Measurements from ENCODE around the gene MAPK1.
A peak's percentile ranks its signal among the peaks of the same experiment; 100 is the strongest.
"Not testable (repeated sequence)": the region's sequence is repeated elsewhere in the genome, so short reads cannot be mapped to it uniquely, and the experiment has no call there.

MAPK1 gene

GRCh38 chr22:21731503-21731902, 135.9 kb downstream of the MAPK1 start:
- no peak for TF ChIP-seq CTCF (IDR thresholded peaks at IDR 0.05; ENCODE audit: low read depth, low read length)
- DNase-seq (ENCODE audit: low read depth in 2 of 2), result no peak
- no peak overlapping the region for H3K4me3 ChIP-seq (replicated peaks in 1 of 2; ENCODE audit: low read depth in 2 of 2, low read length in 2 of 2)

DNA sequence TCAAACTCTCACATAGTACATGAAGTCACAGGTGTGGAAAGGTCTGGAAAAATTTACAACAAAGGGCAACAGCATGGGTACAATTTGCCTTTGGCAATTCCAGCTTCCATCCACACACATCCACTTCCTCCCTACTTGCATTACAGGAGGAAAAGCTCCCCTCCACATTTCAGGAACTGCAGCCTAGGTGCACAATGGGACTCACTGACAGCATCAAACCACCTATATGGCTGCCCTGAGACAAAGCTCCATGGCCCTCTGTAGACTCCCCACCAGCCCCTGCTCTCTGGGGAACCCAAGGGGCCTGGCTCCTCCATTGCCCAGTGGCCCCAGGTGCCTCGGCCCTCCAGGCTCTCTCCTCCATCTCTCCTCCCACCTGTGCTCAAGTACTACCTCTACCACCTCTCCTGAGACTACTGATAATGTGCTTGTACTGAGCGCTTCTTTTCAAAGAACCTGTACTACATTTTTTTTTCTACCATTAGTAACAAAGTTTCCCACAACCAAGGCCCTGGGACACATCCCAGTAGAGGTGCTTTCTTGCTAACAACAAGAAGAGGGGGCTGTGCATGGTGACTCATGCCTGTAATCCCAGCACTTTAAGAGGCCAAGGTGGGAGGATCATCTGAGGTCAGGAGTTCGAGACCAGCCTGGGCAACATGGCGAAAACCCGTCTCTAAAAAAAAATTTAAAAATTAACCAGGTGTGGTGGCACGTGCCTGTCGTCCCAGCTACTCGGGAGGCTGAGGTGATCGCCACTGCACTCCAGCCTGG, 136.7 kb downstream of the MAPK1 start:
- H3K4me3 ChIP-seq (replicated peaks in 1 of 2; ENCODE audit: low read depth in 2 of 2, low read length in 2 of 2), result no peak overlapping the region
- no peak for DNase-seq (ENCODE audit: low read depth in 2 of 2)
- TF ChIP-seq CTCF (IDR thresholded peaks at IDR 0.05; ENCODE audit: low read depth, low read length), result no peak

GRCh38 chr22:21729184-21729583, 138.3 kb downstream of the MAPK1 start:
- not testable (repeated sequence) for DNase-seq (ENCODE audit: low read depth in 2 of 2); H3K4me3 ChIP-seq (replicated peaks in 1 of 2; ENCODE audit: low read depth in 2 of 2, low read length in 2 of 2)

DNA sequence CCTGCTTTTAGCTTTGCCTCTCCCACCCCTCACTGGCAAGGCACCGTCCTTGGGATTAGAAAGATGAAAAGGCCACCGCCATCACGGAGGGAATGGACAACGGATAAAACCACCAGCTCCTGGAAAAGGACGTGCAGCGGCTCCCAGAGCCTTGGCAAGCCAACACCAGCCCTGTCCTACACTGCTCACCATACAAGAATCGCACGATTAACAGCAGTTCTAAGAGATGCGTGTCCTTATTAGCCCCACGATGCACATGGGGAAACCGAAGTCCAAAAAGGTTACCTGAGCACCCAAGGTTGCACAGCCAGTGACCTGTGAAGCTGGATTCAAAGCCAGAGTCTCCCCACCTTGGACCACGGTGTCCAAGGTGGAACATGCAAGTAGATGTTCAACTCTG, 139.2 kb downstream of the MAPK1 start:
- no peak overlapping the region for H3K4me3 ChIP-seq (replicated peaks in 1 of 2; ENCODE audit: low read depth in 2 of 2, low read length in 2 of 2)
- no peak for TF ChIP-seq CTCF (IDR thresholded peaks at IDR 0.05; ENCODE audit: low read depth, low read length)
- DNase-seq (ENCODE audit: low read depth in 2 of 2), result no peak

DNA sequence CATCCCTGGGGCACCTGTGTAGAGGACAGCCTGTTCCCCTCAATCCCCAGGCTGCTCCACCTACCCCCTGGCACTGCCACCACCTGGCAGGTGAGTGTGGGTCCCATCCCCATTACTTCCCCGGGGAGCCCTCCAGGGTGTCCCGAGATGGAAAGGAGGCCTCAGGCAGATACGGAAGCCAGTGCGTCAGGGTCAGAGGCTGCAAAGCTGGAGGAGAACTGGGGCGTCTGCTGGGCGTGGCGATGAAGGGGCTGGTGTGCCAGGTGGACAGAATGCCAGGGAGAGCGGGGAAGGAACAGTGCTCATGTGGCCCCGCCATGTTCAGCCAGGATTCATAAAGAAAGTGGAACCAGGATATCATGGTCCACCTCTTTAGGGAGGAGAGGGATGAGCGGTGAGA, 139.7 kb downstream of the MAPK1 start:
- H3K4me3 ChIP-seq (replicated peaks in 1 of 2; ENCODE audit: low read depth in 2 of 2, low read length in 2 of 2), result no peak overlapping the region
- TF ChIP-seq CTCF (IDR thresholded peaks at IDR 0.05; ENCODE audit: low read depth, low read length), result no peak
- DNase-seq (ENCODE audit: low read depth in 2 of 2), result no peak

DNA sequence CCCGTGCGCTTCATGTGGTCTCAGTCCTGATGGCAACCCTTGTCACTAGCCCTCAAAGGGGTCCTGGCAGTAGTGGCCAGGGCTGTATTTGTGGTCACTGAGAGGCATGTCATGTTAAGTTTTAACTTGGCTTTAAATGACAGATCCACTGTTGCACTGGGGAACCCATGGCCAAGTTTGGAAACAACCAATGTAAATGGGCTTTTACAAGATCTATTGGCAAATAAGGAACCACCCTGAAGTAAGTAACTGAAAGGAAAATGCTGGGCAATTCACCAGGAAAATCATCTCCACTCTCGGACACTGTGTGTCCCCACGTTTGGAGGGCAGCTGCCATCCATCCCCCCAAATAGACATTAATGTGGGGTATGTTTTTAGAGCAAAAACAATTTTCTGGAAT, 140.3 kb downstream of the MAPK1 start:
- no peak overlapping the region for H3K4me3 ChIP-seq (replicated peaks in 1 of 2; ENCODE audit: low read depth in 2 of 2, low read length in 2 of 2)
- no peak for TF ChIP-seq CTCF (IDR thresholded peaks at IDR 0.05; ENCODE audit: low read depth, low read length)
- DNase-seq (ENCODE audit: low read depth in 2 of 2), result no peak

DNA sequence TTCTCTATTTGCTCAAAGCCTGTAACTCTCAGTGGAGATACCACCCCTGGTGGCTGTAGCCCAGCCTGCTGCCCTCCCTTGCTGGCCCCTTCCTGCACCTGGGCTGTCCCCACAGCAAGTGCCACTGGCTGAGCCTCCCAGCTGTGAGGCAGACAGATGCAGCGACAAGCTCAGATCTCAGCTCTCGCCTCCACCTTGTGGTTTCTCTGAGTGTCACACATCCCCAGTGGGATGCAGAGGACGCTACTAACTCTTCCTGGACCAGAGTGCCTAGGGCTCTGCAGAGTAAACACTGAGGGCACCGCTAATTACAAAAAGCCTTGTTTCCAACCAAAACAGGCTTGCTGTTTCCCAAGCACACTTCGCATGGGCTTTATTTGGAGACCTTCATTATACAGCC, 140.8 kb downstream of the MAPK1 start:
- TF ChIP-seq CTCF (IDR thresholded peaks at IDR 0.05; ENCODE audit: low read depth, low read length), result peak; percentile 21
- no peak overlapping the region for H3K4me3 ChIP-seq (replicated peaks in 1 of 2; ENCODE audit: low read depth in 2 of 2, low read length in 2 of 2)
- no peak for DNase-seq (ENCODE audit: low read depth in 2 of 2)

Data from cardiac fibroblast (primary cell).